Measurements from ENCODE around the gene F7. TPM values are rescaled to one million over a fixed set of nuclear protein-coding genes. Genes with fewer than 3 reads are reported as not detected.
"Not testable (repeated sequence)": the region's sequence is repeated elsewhere in the genome, so short reads cannot be mapped to it uniquely, and the experiment has no call there.

The F7 gene
- total RNA-seq, 1 experiment from 2014 or later: 0.26 TPM

DNA sequence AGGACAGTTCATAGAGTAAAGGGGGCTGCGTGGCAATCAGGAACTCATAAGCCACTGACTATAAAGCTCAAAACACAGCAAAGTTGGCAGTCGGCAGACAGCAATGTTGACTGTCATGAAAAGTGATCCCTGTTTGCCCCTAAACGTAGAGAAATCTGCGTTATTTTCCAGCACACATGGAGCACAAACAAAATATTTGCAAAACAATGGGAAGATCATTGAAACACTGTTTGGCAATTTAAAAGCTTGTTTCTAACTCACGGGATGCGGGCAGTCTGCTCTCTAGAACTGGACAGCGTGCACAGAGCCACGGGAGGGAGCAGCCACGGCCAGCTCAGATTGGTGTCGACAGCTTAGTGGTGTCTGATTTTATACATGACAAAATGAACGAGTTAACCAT is 6.4 kb upstream of the F7 start (continued):
- no peak for TF ChIP-seq E2F5 (CRISPR knock-in tag; IDR thresholded peaks at IDR 0.05)
- TF ChIP-seq, protein P1, sequence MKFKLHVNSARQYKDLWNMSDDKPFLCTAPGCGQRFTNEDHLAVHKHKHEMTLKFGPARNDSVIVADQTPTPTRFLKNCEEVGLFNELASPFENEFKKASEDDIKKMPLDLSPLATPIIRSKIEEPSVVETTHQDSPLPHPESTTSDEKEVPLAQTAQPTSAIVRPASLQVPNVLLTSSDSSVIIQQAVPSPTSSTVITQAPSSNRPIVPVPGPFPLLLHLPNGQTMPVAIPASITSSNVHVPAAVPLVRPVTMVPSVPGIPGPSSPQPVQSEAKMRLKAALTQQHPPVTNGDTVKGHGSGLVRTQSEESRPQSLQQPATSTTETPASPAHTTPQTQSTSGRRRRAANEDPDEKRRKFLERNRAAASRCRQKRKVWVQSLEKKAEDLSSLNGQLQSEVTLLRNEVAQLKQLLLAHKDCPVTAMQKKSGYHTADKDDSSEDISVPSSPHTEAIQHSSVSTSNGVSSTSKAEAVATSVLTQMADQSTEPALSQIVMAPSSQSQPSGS (CRISPR knock-in tag; IDR thresholded peaks at IDR 0.05; ENCODE audit: borderline replicate concordance, low read depth): no peak

DNA sequence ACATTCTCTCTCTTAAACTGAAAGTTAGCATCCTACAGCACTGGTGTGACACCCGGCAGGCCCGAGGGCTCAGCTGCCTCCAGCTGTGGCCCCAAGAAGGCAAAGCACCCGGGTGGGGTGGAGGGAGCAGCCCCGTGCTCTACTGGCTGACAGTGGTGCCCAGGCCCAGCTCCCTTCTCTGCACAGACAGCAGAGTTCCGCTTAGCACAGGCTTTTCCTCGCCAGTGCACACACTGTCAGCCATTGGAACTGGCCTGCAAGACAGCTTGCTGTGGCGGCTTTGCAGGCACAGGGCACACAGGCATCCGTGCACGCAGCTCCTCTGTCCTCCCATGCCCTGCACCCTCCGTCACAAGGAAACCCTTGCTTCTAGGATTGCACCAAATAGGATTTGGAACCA is 3.3 kb upstream of the F7 start:
- H3K36me3 Mint-ChIP-seq; CTCF ChIA-PET; H3K27ac Mint-ChIP-seq; H3K27me3 Mint-ChIP-seq (ENCODE audit: low read depth); H3K9me3 Mint-ChIP-seq; ATAC-seq; DNase-seq (ENCODE audit: low spot score); H3K4me3 Mint-ChIP-seq: not testable (repeated sequence)
- peaks cover 14% of the 10 kb centered on the region for H3K4me1 Mint-ChIP-seq
- POLR2A ChIA-PET: interaction anchor here (0.6 kb wide), 1 partner anchor 53 kb away, joined by 3 read pairs; no protein-coding TSS in a partner anchor

- no peak overlapping the region for H3K4me3 Mint-ChIP-seq
- ATAC-seq (no peak), DNase-seq (ENCODE audit: low spot score) (no peak)
- H3K9me3 Mint-ChIP-seq: no peaks in the 10 kb centered on the region
- CTCF ChIA-PET: interaction anchor here (0.7 kb wide), 1 partner anchor 13 kb away, joined by 3 read pairs; no protein-coding TSS in a partner anchor
- H3K27ac Mint-ChIP-seq: no peak overlapping the region
- peaks cover 14% of the 10 kb centered on the region for H3K4me1 Mint-ChIP-seq
- no peaks in the 10 kb centered on the region for H3K36me3 Mint-ChIP-seq
- POLR2A ChIA-PET: no interaction called here
- H3K27me3 Mint-ChIP-seq (ENCODE audit: low read depth): peaks cover 4% of the 10 kb centered on the region
- TF ChIP-seq MXD4 (CRISPR knock-in tag; IDR thresholded peaks at IDR 0.05; ENCODE audit: borderline replicate concordance) (no peak), GTF2I (CRISPR knock-in tag; conservative IDR thresholded peaks at IDR 0.05) (no peak), NR1H2 (CRISPR knock-in tag; IDR thresholded peaks at IDR 0.05) (no peak), SMAD4 (CRISPR knock-in tag; IDR thresholded peaks at IDR 0.05) (no peak), E2F5 (CRISPR knock-in tag; IDR thresholded peaks at IDR 0.05) (no peak), ATF3 (CRISPR knock-in tag; conservative IDR thresholded peaks at IDR 0.05) (no peak), MLX (CRISPR knock-in tag; IDR thresholded peaks at IDR 0.05) (no peak), KAT7 (CRISPR knock-in tag; IDR thresholded peaks at IDR 0.05; ENCODE audit: borderline replicate concordance) (no peak), OVOL2 (CRISPR knock-in tag; IDR thresholded peaks at IDR 0.05; ENCODE audit: borderline replicate concordance) (no peak), ERG (CRISPR knock-in tag; IDR thresholded peaks at IDR 0.05) (no peak), NFE2L1 (CRISPR knock-in tag; IDR thresholded peaks at IDR 0.05) (no peak), SMAD3 (CRISPR knock-in tag; IDR thresholded peaks at IDR 0.05; ENCODE audit: borderline replicate concordance) (no peak)
- TF ChIP-seq, protein P2, sequence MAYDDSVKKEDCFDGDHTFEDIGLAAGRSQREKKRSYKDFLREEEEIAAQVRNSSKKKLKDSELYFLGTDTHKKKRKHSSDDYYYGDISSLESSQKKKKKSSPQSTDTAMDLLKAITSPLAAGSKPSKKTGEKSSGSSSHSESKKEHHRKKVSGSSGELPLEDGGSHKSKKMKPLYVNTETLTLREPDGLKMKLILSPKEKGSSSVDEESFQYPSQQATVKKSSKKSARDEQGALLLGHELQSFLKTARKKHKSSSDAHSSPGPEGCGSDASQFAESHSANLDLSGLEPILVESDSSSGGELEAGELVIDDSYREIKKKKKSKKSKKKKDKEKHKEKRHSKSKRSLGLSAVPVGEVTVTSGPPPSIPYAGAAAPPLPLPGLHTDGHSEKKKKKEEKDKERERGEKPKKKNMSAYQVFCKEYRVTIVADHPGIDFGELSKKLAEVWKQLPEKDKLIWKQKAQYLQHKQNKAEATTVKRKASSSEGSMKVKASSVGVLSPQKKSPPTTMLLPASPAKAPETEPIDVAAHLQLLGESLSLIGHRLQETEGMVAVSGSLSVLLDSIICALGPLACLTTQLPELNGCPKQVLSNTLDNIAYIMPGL (CRISPR knock-in tag; IDR thresholded peaks at IDR 0.05): no peak
Observed at GRCh38 chr13:113102727-113103126, 2.9 kb upstream of the F7 start.

Data from WTC11 (cell line).